ENCODE measurements around the gene UBXN4. TPM values are rescaled to one million over a fixed set of nuclear protein-coding genes. Genes with fewer than 3 reads are reported as not detected.
"Not testable (repeated sequence)": the region's sequence is repeated elsewhere in the genome, so short reads cannot be mapped to it uniquely, and the experiment has no call there.

UBXN4 gene, protein sequence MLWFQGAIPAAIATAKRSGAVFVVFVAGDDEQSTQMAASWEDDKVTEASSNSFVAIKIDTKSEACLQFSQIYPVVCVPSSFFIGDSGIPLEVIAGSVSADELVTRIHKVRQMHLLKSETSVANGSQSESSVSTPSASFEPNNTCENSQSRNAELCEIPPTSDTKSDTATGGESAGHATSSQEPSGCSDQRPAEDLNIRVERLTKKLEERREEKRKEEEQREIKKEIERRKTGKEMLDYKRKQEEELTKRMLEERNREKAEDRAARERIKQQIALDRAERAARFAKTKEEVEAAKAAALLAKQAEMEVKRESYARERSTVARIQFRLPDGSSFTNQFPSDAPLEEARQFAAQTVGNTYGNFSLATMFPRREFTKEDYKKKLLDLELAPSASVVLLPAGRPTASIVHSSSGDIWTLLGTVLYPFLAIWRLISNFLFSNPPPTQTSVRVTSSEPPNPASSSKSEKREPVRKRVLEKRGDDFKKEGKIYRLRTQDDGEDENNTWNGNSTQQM
- 71.4 and 85.9 TPM in 2 replicates for total RNA-seq (2014; rRNA removed; shearing (Covaris generic))
- polyA plus RNA-seq (2014; cell fraction: nucleus; rRNA removed) = 102 and 130 TPM in 2 replicates

DNA sequence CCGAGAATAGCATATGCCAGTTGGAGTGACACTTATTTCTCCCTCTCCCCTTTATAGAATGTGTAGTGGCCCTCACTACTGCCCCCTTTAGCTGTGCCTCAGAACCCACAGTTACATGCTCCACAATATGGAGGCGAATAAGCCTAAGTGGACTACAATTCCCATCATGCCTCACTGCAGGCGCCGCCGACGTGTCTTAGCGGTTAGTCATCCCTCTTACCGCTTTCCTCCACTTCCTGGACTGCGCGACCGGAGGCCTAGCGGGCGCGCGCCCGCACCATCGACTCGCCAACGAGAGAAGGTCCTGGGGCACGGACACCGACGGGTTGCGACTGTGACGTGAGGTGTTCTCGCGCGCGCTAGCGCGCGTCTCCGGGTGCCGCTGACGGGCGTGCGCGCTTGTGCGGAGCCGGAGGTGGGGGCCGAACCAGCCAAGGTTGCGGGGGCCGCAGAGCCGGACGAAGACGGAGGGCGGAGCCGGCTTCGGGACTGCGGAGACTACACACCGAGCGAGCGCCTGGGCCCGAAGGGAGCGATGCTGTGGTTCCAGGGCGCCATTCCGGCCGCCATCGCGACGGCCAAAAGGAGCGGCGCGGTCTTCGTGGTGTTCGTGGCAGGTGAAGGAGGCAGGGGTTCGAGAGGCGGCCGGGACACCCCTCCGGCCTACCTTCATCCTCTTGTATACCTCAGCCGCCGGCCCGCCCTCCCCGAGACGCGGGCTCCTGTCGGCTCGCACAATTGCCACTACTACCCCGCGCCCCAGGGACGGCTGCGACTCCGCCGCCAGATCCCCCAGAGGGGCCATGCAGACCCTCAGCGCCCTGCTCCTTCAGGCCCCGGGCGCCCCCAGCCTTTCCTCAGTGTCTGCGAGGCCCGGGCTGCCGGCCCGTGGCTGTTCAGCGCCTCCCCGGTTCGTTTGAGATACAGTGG is at the start of gene UBXN4:
Gene UBXN4 (plus strand): TSS at position 461 of the 930 bp plus-strand sequence. CDS start 75 bp downstream, at position 536.
- peak; percentile 99 for DNase-seq (ENCODE audit: extremely low read depth, low read depth)

DNA sequence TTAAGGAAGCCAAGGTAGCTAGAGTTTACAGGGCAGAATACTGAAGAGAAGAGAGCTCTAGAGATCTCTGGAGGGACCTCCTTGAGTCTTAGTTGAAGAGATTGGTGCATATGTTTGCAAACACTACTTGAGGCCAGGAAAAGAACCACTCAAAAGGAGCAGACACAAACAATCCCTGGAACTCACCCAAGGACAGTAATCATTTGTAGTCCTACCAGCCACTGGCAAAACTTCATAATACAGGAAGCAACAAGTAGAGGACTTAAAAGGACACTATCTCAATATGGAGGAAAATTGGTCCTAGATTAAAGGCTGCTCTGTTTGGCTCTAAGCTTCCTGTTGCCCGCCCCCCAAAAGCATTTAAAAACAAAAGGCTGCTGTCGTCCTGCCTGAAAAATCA is 46.9 kb upstream of the UBXN4 start:
- DNase-seq (ENCODE audit: extremely low read depth, low read depth) = no peak

DNA sequence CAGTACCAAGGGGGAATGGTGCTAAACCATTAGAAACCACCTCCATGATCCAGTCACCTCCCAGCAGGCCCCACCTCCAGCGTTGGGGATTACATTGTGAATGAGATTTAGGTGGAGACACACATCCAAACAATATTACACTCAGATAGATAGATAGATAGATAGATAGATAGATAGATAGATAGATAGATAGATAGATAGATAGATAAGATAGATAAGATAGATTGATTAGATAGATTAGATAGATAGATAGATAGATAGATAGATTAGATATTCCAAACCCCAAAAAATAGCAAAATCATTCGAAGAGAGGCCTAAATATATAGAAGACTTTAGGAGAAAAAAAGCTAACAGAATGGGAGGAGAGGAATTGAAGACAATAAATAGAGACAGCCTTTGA is 42.8 kb upstream of the UBXN4 start:
- no peak for DNase-seq (ENCODE audit: extremely low read depth, low read depth)

DNA sequence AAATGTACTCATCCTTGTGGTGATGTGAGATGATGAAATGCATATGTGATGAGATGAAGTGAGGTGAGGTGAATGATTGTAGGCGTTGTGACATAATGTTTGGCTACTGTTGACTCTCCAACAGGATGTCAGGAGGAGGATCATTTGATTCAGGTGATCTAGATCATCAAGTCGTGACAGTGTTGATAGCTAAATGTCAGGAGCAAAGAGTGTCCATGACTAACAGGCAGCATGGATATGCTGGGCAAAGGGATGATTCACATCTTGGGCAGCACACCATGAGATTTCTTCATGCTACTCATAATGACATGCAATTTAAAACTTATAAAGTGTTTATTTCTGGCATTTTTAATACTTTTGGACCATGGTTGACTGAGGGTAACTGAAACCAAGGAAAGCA is 40.2 kb upstream of the UBXN4 start:
- no peak for DNase-seq (ENCODE audit: extremely low read depth, low read depth)

DNA sequence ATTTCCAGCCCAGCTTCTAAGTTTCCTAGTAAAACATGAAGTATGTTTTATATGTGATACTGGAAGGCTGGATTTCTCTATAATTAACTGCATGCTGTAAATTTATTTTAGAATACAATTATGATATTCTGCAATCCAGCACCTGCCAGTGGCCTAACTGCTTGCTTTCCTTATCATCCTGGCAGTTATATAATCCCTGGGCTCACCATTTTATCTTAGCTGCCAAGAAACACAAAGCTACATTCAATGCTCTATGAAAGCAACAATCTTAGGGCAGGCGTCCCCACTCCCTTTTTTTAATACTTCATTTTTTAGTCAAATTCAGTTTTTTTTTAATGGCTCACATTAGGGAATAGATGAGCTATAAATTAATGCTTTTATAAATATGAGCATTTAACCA is 38.4 kb upstream of the UBXN4 start:
- no peak for DNase-seq (ENCODE audit: extremely low read depth, low read depth)

DNA sequence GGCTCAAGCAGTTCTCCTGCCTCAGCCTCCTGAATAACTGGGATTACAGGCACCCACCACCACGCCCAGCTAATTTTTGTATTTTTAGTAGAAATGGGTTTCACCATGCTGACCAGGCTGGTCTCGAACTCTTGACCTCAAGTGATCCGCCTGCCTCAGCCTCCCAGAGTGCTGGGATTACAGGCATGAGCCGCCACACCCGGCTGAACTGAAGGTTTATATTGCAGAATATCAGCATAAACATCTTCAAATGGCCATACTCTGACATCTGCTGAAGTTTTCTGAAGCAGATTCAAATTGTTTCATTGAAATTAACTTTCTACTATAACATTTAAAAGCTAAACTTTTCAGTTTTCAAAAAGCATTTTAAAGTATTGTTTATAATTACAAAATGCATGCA is 37.6 kb upstream of the UBXN4 start:
- DNase-seq (ENCODE audit: extremely low read depth, low read depth) = not testable (repeated sequence)

DNA sequence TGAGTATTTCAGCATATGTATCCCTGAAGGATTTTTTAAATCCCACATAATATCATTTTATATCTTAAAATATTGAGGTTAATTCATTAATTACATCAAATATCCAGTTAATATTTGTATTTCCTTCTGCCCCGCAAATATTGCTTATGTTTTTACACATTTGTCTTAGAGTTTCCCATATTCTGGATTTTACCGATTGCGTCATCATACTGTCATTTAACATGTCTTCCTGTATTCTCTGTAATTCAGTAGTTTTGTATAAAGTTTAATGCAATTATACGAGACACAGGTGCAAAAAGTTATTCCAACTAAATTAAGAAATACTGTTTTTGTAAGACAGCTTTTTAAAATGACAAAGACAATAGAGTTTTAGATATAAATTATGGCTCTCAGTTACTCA is 33.5 kb upstream of the UBXN4 start:
- DNase-seq (ENCODE audit: extremely low read depth, low read depth) = no peak

DNA sequence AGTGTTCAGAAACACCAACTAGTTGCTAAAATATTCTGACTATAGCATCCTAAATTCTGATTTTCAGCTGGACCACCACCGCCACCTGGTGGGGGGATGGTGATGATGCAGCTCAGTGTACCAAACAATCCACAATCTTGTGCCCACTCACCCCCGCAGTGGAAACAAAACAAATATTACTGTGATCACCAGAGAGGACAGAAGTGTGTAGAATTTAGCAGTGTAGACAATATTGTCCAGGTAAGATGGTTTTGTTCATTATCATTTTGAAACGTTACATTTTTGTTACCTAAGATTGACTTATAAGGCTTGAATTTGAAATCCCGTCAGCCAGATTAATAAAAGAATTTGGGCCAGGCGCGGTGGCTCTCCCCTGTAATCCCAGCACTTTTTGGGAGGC is 31.7 kb upstream of the UBXN4 start:
- peak; percentile 51 for DNase-seq (ENCODE audit: extremely low read depth, low read depth)

DNA sequence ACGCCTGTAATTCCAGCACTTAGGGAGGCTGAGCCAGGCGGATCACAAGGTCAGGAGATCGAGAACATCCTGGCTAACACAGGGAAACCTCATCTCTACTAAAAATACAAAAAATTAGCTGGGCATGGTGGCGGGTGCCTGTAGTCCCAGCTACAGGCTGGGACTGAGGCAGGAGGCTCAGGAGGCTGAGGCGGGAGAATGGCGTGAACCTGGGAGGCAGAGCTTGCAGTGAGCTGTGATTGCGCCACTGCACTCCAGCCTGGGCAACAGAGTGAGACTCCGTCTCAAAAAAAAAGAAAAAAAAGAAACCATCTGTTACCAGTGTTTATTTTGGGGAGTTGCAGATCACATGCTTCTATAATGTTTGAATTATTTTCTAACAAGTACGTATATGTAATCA is 26.6 kb upstream of the UBXN4 start:
- not testable (repeated sequence) for DNase-seq (ENCODE audit: extremely low read depth, low read depth)

DNA sequence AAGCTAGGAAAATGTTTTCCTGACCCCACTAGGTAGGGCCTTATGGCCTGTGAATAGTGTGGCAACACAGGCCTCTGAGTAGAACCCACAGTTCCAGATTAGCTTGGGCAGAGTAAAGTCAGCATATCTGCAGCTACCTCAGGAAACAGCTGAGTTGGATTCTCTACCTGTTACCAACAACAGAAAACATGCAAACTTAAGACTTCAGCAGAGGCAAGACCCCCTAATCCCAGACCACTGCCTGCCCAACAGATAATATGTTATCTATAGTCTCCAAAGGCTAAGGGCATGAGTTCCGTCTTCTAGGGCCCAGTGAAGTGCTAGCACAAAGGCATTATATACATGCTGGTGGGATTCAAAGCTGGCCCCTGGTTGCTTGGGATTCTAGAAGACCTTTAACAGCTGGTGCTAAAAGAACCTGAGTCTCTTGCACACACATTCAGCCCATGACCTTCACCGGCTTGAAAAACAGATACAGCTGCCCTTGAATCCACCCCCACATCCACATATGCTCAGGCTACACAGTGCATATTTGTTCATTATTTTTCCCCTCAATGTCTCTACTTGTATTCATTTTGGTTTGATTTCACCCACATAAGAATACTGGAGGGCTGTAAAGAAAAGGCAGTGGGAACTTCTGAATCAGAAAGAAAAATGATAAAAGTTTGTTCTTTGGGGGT is 13.5 kb upstream of the UBXN4 start:
- no peak for DNase-seq (ENCODE audit: extremely low read depth, low read depth)

DNA sequence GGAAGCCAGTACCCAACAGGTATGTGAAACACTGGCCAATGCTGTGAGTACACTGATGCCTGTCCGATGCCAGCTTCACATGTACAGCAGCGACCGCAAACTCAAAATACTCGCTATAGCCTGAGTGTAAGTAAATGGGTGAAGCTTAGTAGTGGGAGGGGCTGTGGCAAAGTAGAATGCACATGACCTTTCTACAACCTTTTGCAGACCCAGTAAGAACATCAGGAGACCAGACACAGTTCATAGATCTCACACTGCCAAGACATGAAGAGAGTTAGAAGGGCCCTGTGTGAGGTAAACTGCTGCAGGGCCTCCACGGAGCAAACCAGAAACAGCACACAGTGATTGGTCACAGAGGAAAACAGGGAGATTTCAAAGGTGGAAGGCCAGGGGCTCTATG is 9.1 kb upstream of the UBXN4 start:
- DNase-seq (ENCODE audit: extremely low read depth, low read depth) = no peak

DNA sequence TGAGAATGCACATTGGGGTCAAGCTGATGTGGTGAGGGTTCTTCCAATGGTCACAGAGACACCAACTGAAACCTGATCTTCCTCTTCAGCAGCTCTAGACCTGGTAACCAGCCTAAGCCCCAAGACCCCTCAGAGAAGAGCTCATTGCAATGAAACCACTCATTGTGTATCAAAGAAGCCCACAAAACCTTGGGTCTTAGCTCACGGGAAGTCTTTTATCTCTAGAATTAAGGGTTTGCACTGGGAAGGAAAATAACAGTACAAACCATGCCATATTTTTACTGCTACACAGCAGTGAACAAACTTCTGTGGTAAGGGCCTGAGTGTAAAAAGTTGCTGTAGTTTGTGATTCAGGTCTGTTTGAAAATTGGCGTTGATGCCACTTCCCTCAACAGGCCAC is 8.6 kb upstream of the UBXN4 start:
- DNase-seq (ENCODE audit: extremely low read depth, low read depth) = no peak

DNA sequence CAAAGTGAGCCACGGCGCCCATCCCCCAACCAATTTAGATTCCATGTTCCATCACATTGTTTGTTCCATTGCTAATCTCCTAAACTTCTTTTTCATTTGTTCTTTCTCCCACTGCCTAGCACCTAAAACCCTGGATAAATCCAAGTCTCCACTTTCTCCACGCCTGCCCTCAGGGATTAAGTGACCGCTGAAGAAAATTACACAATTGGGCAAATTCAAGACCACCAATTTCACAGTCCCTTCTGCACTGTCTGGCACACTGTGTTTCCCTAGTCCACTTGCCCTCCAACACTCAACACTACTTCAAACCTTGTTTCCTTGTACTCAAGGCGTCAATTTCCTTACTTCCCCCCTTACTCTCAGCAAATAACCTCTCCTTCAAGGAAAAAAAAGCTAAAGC is 5.1 kb upstream of the UBXN4 start:
- DNase-seq (ENCODE audit: extremely low read depth, low read depth) = no peak

DNA sequence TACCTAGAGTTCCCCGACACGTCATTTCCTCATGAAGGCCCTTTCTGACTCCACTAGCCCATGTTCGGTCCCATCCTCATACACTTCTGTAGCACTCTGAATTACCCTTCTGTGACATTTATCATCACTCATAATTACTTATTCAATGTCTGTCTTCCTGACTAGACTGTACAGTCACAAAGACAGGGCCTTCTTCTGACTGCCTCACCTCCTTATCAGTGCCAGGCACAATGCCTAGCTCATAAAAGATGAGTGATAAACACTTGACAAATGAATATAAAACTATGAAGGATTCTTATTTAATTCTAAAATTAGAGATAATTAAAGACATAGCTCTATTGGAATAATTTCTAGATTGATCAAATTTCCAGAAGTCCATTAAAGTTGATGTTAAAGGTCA is 1.4 kb upstream of the UBXN4 start:
- DNase-seq (ENCODE audit: extremely low read depth, low read depth) = no peak

DNA sequence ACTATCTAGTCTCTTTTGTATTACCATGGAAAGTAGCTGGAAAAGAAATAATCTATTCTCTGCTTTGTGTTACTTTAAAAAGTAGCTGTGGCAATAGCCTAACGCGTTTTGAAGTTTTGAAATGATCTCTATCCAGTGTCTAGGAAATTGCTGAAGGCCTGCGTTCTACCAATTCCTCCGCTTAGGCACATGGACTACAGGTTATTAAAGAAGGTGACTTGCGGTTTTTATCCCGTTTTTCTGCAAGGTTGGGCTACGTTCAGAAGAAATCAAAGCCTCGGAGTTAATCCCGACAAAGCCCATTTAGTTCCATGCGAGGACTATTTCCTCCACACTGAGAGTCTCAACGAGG is 636 bp upstream of the UBXN4 start:
- no peak for DNase-seq (ENCODE audit: extremely low read depth, low read depth)

DNA sequence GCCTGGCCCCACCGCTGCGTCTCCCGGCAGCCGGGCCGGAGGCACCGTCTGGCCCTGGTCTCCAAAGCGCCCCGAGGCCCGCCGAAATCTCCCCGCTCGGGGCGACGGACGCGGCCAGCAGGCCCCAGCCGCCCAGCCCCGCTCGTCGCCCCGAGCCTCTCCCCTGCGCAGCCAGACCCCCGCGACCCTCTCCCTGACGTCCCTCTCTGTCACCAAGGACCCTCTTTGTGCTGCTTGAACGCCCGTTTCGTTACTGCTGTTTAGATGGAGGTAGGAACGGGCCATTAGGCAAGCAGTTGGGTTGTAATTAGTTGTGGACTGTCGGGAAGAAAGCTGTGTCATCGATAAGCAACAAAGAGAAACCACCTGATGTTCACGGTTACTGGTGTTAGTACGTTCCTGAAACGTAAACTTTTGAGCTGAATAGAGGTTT is 686 bp downstream of the UBXN4 start:
- DNase-seq (ENCODE audit: extremely low read depth, low read depth) = peak; percentile 46

DNA sequence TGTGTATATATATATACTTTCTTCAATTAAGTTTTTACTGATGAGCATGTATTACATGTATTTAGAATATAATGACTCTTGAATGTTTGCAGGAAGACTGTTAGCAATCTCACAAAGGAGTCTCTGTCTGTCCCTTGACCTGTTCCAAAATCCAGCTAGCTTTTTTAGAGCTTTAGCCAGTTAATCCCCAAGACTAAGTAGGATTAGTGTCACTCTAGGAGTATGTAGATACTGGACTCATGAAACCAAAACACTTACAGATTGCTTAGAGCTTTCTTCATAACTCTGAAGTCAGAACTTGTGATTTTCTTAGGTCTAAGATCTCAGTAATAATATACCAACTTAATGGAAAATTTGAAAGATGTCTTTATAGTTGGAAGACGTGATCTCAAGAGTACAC is 2.2 kb downstream of the UBXN4 start:
- no peak for DNase-seq (ENCODE audit: extremely low read depth, low read depth)

DNA sequence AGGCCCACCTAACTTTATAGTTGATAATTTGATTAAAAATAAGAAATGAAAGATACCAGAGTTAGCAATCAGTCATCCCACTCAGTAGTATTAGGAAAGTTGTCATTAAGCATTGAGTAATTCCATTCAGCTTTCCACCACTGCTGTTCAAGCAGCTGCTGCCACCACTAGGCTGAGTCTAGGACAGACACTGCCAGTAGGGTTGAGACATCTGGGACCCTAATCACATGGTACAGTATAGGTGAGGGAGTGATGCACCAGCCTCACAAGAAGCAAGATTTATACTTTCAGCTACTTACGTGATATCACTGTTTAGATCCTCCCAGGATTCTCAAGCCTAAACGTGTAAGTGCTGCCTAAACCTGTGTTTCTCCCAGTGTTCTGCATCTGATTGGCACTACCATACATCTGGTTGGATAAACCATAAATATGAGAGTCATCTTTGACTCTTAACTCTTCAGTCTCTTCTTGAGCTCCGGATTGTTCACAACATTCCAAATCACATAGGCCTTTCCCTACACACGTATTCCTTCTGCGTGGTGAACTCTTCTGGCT is 3.2 kb downstream of the UBXN4 start:
- DNase-seq (ENCODE audit: extremely low read depth, low read depth) = no peak

DNA sequence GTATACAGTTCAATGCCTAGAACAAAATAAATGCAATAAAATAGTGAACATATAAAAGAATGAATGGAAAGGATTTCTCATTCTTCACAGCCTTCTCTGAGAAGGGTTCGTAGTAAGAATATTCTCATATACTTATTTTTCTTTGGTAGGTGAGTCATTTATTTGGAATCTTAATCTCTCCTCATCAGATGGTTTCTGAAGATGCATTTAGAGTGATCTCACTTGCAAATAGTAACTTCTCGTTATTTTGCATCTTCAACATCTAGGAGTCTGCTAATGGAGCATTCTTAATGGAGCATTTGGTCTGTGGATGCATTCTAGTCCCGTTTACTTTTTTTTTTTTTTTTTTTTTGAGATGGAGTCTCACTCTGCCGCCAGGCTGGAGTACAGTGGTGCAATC is 3.9 kb downstream of the UBXN4 start:
- DNase-seq (ENCODE audit: extremely low read depth, low read depth) = no peak

DNA sequence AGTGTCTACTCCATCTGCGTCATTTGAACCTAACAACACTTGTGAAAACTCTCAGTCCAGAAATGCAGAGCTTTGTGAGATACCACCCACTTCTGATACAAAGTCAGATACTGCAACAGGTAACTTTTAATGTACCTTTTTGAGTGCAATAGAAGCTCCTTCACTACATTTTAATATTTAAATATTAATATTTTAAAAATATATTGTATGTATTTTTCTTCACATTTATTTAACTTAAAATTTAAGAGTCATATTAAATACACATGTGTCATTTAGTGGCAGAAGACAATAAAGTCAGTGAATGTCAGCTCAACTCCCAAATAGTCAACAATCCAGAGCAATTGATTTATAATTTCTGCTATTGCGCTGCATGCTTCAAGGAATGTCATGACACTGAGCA is 13.9 kb downstream of the UBXN4 start:
- no peak for DNase-seq (ENCODE audit: extremely low read depth, low read depth)

DNA sequence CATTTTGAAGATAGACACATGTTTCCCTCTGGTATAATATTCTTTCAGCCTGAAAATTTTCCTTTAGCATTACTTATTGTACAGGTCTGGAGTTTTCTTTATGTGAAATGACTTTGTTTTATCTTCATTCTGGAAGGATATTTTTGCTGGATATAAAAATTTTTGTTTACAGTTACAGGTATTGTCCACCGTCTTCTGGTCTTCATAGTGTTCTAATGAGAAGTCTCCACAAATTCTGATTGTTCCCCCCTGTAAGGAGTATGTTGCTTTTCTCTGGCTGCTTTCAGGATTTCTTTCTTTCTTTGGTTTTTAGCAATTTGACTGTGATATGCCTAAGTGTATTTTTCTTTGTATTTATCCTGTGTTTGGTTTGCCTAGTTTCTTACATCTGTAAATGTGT is 15.0 kb downstream of the UBXN4 start:
- no peak for DNase-seq (ENCODE audit: extremely low read depth, low read depth)

Data from NCI-H460 (cell line).